DND-41 (cell line): ENCODE data around the gene TINCR.

ENCODE experiments used
- CTCF ChIP-seq: IDR thresholded peaks from 2 replicates; pipeline ENCODE4 v1.5.1; 2012; ENCODE audit warnings: borderline replicate concordance, low read length, moderate library complexity, mild to moderate bottlenecking; ENCODE audit not compliant: poor library complexity, severe bottlenecking; ENCODE audit errors: extremely low read depth
- EZH2 ChIP-seq: IDR thresholded peaks from 3 replicates; pipeline ENCODE4 v1.6.1; 2012; ENCODE audit warnings: borderline replicate concordance, low read depth, mild to moderate bottlenecking, moderate library complexity, low read length, inconsistent platforms; ENCODE audit not compliant: severe bottlenecking

GRCh38 chr19:5563935-5564612 lies 3.7 kb downstream of the TINCR start:
- TF ChIP-seq EZH2 (no peak), CTCF (no peak)
